Thyroid gland (tissue), 4 donors: ENCODE data around the gene GLTP. TPM values are rescaled to one million over a fixed set of nuclear protein-coding genes. Genes with fewer than 3 reads are reported as not detected.
A peak's percentile ranks its signal among the peaks of the same experiment; 100 is the strongest.

ENCODE experiments used
- DNase-seq, 2 donors: peaks; one replicate each; pipeline ENCODE4 v3.0.0-alpha.2; 2019
- H3K27ac ChIP-seq, 3 donors: fragments of 200-600 bp; sonication (generic); 1 replicate in 2 of 3; 2 replicates in 1 of 3; pipeline ENCODE4 v1.5.1; 2016 to 2019; ENCODE audit warnings: mild to moderate bottlenecking in 1 of 3, moderate library complexity in 1 of 3
- H3K27me3 ChIP-seq: fragments of 200-600 bp; sonication (generic); one replicate; pipeline ENCODE4 v1.5.1; 2019
- H3K36me3 ChIP-seq, 2 donors: fragments of 200-600 bp; sonication (generic); one replicate each; pipeline ENCODE4 v1.5.1; 2016 to 2019
- H3K4me1 ChIP-seq, 2 donors: fragments of 200-600 bp; sonication (generic); one replicate each; pipeline ENCODE4 v1.5.1; 2017 to 2019
- H3K4me3 ChIP-seq, 3 donors: fragments of 200-600 bp; sonication (generic); replicated peaks in 1 of 3; 1 replicate in 2 of 3; 2 replicates in 1 of 3; pipeline ENCODE4 v1.5.1; 2016; ENCODE audit warnings: mild to moderate bottlenecking in 1 of 3
- H3K9me3 ChIP-seq: fragments of 200-600 bp; sonication (generic); one replicate; pipeline ENCODE4 v1.5.1; 2017
- CTCF ChIP-seq, 6 experiments: fragments of 200-600 bp in 3 of 6; fragments of 450-650 bp in 3 of 6; sonication (generic) in 3 of 6; IDR thresholded peaks; one replicate each; pipeline ENCODE4 v1.5.1; 2016 to 2019; ENCODE audit warnings: antibody characterized with exemption in 6 of 6, mild to moderate bottlenecking in 2 of 6, inconsistent platforms in 1 of 6, moderate library complexity in 1 of 6
- POLR2A ChIP-seq, 2 donors: fragments of 450-650 bp; IDR thresholded peaks; one replicate each; pipeline ENCODE4 v1.6.1; 2017; ENCODE audit warnings: antibody characterized with exemption in 2 of 2, mild to moderate bottlenecking in 2 of 2, moderate library complexity in 1 of 2
- WGBS, 2 donors: methylation state at CpG; one replicate each; pipeline ENCODE4 v1.1.5; 2017; 5-methylcytosine and 5-hydroxymethylcytosine counted together
- intact Hi-C: fragments of 100-400 bp; cut with DNase I; formaldehyde crosslinking; loops from one replicate; pipeline ENCODE4 v1.15.1; 2023
- total RNA-seq, 4 donors: library from RNA; depleted of rRNA; stranded (reverse); fragments of >200 nt; gene quantifications; one replicate each; pipeline ENCODE4 v1.2.3, GENCODE V29; 2016

The GLTP gene
- total RNA-seq, 4 donors from 2014 or later: 49.9 to 72.0 (median 60.2) TPM

GRCh38 chr12:109881752-109882151 lies 1.4 kb upstream of the GLTP start:
- Histone ChIP-seq H3K4me3 (no peak overlapping the region), H3K9me3 (no peaks in the 10 kb centered on the region), H3K36me3 (no peaks in the 10 kb centered on the region), H3K27me3 (no peaks in the 10 kb centered on the region), H3K4me1 (peaks cover 18 to 24% of the 10 kb centered on the region in 2 donors), H3K27ac (no peak overlapping the region)
- no peak for TF ChIP-seq CTCF (IDR thresholded peaks at IDR 0.05)
- TF ChIP-seq POLR2A (IDR thresholded peaks at IDR 0.05): no peak
- WGBS, 2 donors: 86 to 96% methylated on average over 2 of the region's 2 CpGs
- no peak for DNase-seq
- intact Hi-C loops: loop anchor here (5.0 kb wide), 1 partner anchor 74 kb away; no protein-coding TSS in a partner anchor

DNA sequence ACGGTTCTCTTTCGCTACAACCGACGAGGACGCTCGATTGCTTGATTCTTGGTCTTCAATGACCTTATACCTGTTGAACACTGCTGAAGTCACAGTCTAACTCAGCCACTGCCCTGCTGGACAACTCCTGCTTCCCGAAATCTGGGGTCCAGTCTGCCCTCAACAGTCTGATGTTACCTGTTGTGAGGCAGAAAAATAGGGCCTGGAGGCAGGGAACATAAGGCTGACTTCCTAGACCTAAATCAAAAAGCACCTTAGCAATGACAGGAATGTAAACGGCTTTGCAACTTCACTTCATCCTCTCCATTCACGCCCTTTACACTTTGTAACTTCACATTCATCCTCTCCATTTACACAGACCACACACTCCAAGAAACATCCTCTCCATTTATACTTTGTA lies 597 bp upstream of the GLTP start:
- intact Hi-C loops: loop anchor here (5.0 kb wide), 1 partner anchor 74 kb away; no protein-coding TSS in a partner anchor
- Histone ChIP-seq H3K4me3 (peak overlapping the region in 2 of 3 donors; percentile 36 to 50), H3K27me3 (no peaks in the 10 kb centered on the region), H3K36me3 (no peaks in the 10 kb centered on the region), H3K27ac (no peak overlapping the region), H3K9me3 (no peaks in the 10 kb centered on the region), H3K4me1 (peaks cover 26 to 33% of the 10 kb centered on the region in 2 donors)
- no peak for DNase-seq
- WGBS, 2 donors: 8 to 10% methylated on average over 9 of the region's 9 CpGs
- no peak for TF ChIP-seq POLR2A (IDR thresholded peaks at IDR 0.05)
- no peak for TF ChIP-seq CTCF (IDR thresholded peaks at IDR 0.05)

GRCh38 chr12:109879351-109880042 lies 844 bp downstream of the GLTP start:
- WGBS, 2 donors: 4 to 5% methylated on average over 13 of the region's 13 CpGs
- TF ChIP-seq POLR2A (IDR thresholded peaks at IDR 0.05): no peak
- no peak for TF ChIP-seq CTCF (IDR thresholded peaks at IDR 0.05)
- Histone ChIP-seq H3K36me3 (no peaks in the 10 kb centered on the region), H3K4me1 (peaks cover 37 to 47% of the 10 kb centered on the region in 2 donors), H3K27ac (peak overlapping the region in 2 of 3 donors; percentile 54 to 66), H3K9me3 (no peaks in the 10 kb centered on the region), H3K4me3 (peak overlapping the region; percentile 53 to 67 (median 61)), H3K27me3 (no peaks in the 10 kb centered on the region)
- intact Hi-C loops: loop anchor here (5.0 kb wide), 1 partner anchor 72 kb away; no protein-coding TSS in a partner anchor
- DNase-seq: no peak

GRCh38 chr12:109878749-109879148 lies 1.6 kb downstream of the GLTP start:
- intact Hi-C loops: no loop called here
- H3K27ac ChIP-seq: no peak overlapping the region
- no peaks in the 10 kb centered on the region for H3K9me3 ChIP-seq
- H3K27me3 ChIP-seq: no peaks in the 10 kb centered on the region
- WGBS, 2 donors: 69 to 70% methylated on average over 7 of the region's 7 CpGs
- TF ChIP-seq CTCF (IDR thresholded peaks at IDR 0.05) (no peak), POLR2A (IDR thresholded peaks at IDR 0.05) (no peak)
- DNase-seq: no peak
- peaks cover 40 to 52% of the 10 kb centered on the region in 2 donors for H3K4me1 ChIP-seq
- H3K36me3 ChIP-seq: no peaks in the 10 kb centered on the region
- peak overlapping the region in 1 of 3 donors; percentile 53 for H3K4me3 ChIP-seq

DNA sequence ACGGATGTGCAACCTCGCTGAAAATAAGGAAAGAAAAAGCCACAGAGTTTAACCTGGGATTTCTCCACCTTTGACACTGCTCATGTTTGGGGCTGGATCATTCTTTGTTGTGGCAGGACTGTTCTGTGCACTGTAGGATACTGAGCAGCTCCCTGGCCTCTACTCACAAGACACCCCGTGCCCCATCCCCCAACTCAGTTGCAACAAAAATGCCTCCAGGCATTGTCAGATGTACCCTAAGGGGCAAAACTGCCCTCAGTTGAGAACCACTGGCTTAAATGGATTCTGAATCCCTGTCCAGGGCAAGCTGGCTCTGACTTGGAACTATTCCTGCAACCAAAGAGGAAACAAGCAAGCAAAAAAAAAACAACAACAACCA lies 2.1 kb downstream of the GLTP start:
- TF ChIP-seq POLR2A (IDR thresholded peaks at IDR 0.05): no peak
- no peak for TF ChIP-seq CTCF (IDR thresholded peaks at IDR 0.05)
- WGBS, 2 donors: 85 to 89% methylated on average over 3 of the region's 3 CpGs
- no peak for DNase-seq
- intact Hi-C loops: no loop called here
- no peaks in the 10 kb centered on the region for H3K27me3 ChIP-seq
- peaks cover 40 to 54% of the 10 kb centered on the region in 2 donors for H3K4me1 ChIP-seq
- H3K9me3 ChIP-seq: no peaks in the 10 kb centered on the region
- no peak overlapping the region for H3K4me3 ChIP-seq
- no peaks in the 10 kb centered on the region for H3K36me3 ChIP-seq
- H3K27ac ChIP-seq: no peak overlapping the region
